KMS-11 (cell line): ENCODE measurements around the gene PRDM16.

Experiments
- H2AFZ ChIP-seq: fragments of 200-600 bp; sonication (generic); 2 replicates; pipeline ENCODE4 v1.6.1; 2016; ENCODE audit warnings: antibody characterized with exemption, mixed run types, low read depth
- H3K27ac ChIP-seq: fragments of 200-600 bp; sonication (generic); 2 replicates; pipeline ENCODE4 v1.6.1; 2016; ENCODE audit warnings: mild to moderate bottlenecking, mixed run types
- H3K27me3 ChIP-seq: fragments of 200-600 bp; sonication (generic); 2 replicates; pipeline ENCODE4 v1.6.1; 2017; ENCODE audit warnings: mild to moderate bottlenecking, low read depth, mixed run types, moderate library complexity; ENCODE audit not compliant: insufficient read depth
- H3K36me3 ChIP-seq: fragments of 200-600 bp; sonication (generic); 2 replicates; pipeline ENCODE4 v1.6.1; 2017; ENCODE audit warnings: mild to moderate bottlenecking, mixed run types; ENCODE audit not compliant: insufficient read depth
- H3K4me1 ChIP-seq: fragments of 200-600 bp; sonication (generic); 2 replicates; pipeline ENCODE4 v1.6.1; 2016; ENCODE audit warnings: mild to moderate bottlenecking, low read depth, mixed run types; ENCODE audit not compliant: poor library complexity, severe bottlenecking
- H3K4me2 ChIP-seq: fragments of 200-600 bp; sonication (generic); 2 replicates; pipeline ENCODE4 v1.7.0; 2016; ENCODE audit warnings: mild to moderate bottlenecking, mixed run types
- H3K4me3 ChIP-seq: fragments of 200-600 bp; sonication (generic); IDR thresholded peaks from 2 replicates; pipeline ENCODE4 v1.6.1; 2017; ENCODE audit warnings: low read depth, low read length, mixed read lengths; ENCODE audit not compliant: insufficient read depth
- H3K79me2 ChIP-seq: fragments of 200-600 bp; sonication (generic); 2 replicates; pipeline ENCODE4 v1.6.1; 2016; ENCODE audit warnings: low read depth, mixed run types; ENCODE audit not compliant: insufficient read depth
- H3K9ac ChIP-seq: fragments of 200-600 bp; sonication (generic); 2 replicates; pipeline ENCODE4 v1.6.1; 2016; ENCODE audit warnings: mild to moderate bottlenecking, mixed run types
- H4K20me1 ChIP-seq: fragments of 200-600 bp; sonication (generic); 2 replicates; pipeline ENCODE4 v1.6.1; 2016; ENCODE audit warnings: mild to moderate bottlenecking, mixed run types; ENCODE audit not compliant: insufficient read depth
- CTCF ChIP-seq: fragments of 200-600 bp; sonication (generic); conservative IDR thresholded peaks from 2 replicates; pipeline ENCODE4 v1.6.1; 2017; ENCODE audit warnings: low read depth, mild to moderate bottlenecking, antibody characterized with exemption, low read length, moderate library complexity, mixed read lengths

The PRDM16 gene

GRCh38 chr1:3146458-3146857 lies 77.5 kb downstream of the PRDM16 start:
- no peaks in the 10 kb centered on the region for H3K4me1 ChIP-seq

GRCh38 chr1:3146907-3147306 lies 77.9 kb downstream of the PRDM16 start:
- Histone ChIP-seq H3K4me1 (no peaks in the 10 kb centered on the region), H2AFZ (no peak overlapping the region), H3K27me3 (peaks cover 34% of the 10 kb centered on the region), H3K4me2 (no peak overlapping the region), H4K20me1 (no peaks in the 10 kb centered on the region), H3K27ac (no peak overlapping the region), H3K9ac (no peak overlapping the region), H3K36me3 (no peaks in the 10 kb centered on the region), H3K4me3 (no peak overlapping the region), H3K79me2 (no peaks in the 10 kb centered on the region)
- no peak for TF ChIP-seq CTCF

More at GRCh38 chr1:3146458-3146857, 77.5 kb downstream of the PRDM16 start:
- Histone ChIP-seq H4K20me1 (no peaks in the 10 kb centered on the region), H3K4me2 (no peak overlapping the region), H3K27me3 (peaks cover 35% of the 10 kb centered on the region), H2AFZ (no peak overlapping the region), H3K79me2 (no peaks in the 10 kb centered on the region), H3K4me3 (no peak overlapping the region), H3K36me3 (no peaks in the 10 kb centered on the region), H3K27ac (no peak overlapping the region), H3K9ac (no peak overlapping the region)
- TF ChIP-seq CTCF: no peak

- no peak for TF ChIP-seq CTCF
- no peak overlapping the region for H3K9ac ChIP-seq
- H3K27me3 ChIP-seq: peaks cover 28% of the 10 kb centered on the region; the same call in 1 of the 2 replicates
- H2AFZ ChIP-seq: no peak overlapping the region
- no peaks in the 10 kb centered on the region for H3K36me3 ChIP-seq
- H3K27ac ChIP-seq: no peak overlapping the region
- H3K4me3 ChIP-seq: no peak overlapping the region
- no peaks in the 10 kb centered on the region for H4K20me1 ChIP-seq
- no peaks in the 10 kb centered on the region for H3K79me2 ChIP-seq
- no peaks in the 10 kb centered on the region for H3K4me1 ChIP-seq
- H3K4me2 ChIP-seq: no peak overlapping the region
Observed at GRCh38 chr1:3148171-3148570, 79.2 kb downstream of the PRDM16 start.

- Histone ChIP-seq H2AFZ (no peak overlapping the region), H4K20me1 (no peaks in the 10 kb centered on the region), H3K4me2 (no peak overlapping the region), H3K4me3 (no peak overlapping the region), H3K36me3 (no peaks in the 10 kb centered on the region), H3K27me3 (peaks cover 30% of the 10 kb centered on the region; the same call in 1 of the 2 replicates), H3K4me1 (no peaks in the 10 kb centered on the region), H3K9ac (no peak overlapping the region), H3K27ac (no peak overlapping the region), H3K79me2 (no peaks in the 10 kb centered on the region)
- no peak for TF ChIP-seq CTCF
Observed at GRCh38 chr1:3149277-3149676, 80.3 kb downstream of the PRDM16 start.

GRCh38 chr1:3151456-3151855 lies 82.5 kb downstream of the PRDM16 start:
- H3K79me2 ChIP-seq: no peaks in the 10 kb centered on the region
- H3K27me3 ChIP-seq: peaks cover 50% of the 10 kb centered on the region
- H3K4me2 ChIP-seq: no peak overlapping the region
- no peak overlapping the region for H3K9ac ChIP-seq
- no peak for TF ChIP-seq CTCF
- no peak overlapping the region for H2AFZ ChIP-seq
- H3K4me1 ChIP-seq: no peaks in the 10 kb centered on the region
- no peaks in the 10 kb centered on the region for H4K20me1 ChIP-seq
- no peak overlapping the region for H3K4me3 ChIP-seq
- H3K36me3 ChIP-seq: no peaks in the 10 kb centered on the region
- no peak overlapping the region for H3K27ac ChIP-seq
